Gastroesophageal sphincter (tissue), 2 donors: ENCODE data around the gene RNF34.
"Not testable (repeated sequence)": the region's sequence is repeated elsewhere in the genome, so short reads cannot be mapped to it uniquely, and the experiment has no call there.

Source experiments
- EP300 ChIP-seq: sonication (generic); formaldehyde crosslinking; IDR thresholded peaks from one replicate; pipeline ENCODE4 v1.6.1; 2017; ENCODE audit warnings: antibody characterized with exemption, mild to moderate bottlenecking
- POLR2AphosphoS5 ChIP-seq: sonication (generic); formaldehyde crosslinking; IDR thresholded peaks from one replicate; pipeline ENCODE4 v1.6.1; 2017; ENCODE audit warnings: antibody characterized with exemption

- not testable (repeated sequence) for TF ChIP-seq EP300, POLR2AphosphoS5
Observed at GRCh38 chr12:121374336-121374735, 25.6 kb upstream of the RNF34 start.
